Ovary (tissue), 3 donors: ENCODE measurements around the gene RRAS2.

Source experiments
- POLR2A ChIP-seq: fragments of 450-650 bp; IDR thresholded peaks from one replicate; pipeline ENCODE4 v1.6.1; 2017; ENCODE audit warnings: antibody characterized with exemption, mild to moderate bottlenecking, moderate library complexity
- TF ChIP-seq, protein P1 (sequence below), 3 donors: fragments of 450-650 bp in 2 of 3; fragments of 200-600 bp in 1 of 3; IDR thresholded peaks; one replicate each; pipeline versions ENCODE4 v1.5.1 to v1.8.0; 2016 to 2022; ENCODE audit warnings: antibody characterized with exemption in 3 of 3, mild to moderate bottlenecking in 1 of 3
- donor health status: DM: no; HTN: no; CAD: no.

DNA sequence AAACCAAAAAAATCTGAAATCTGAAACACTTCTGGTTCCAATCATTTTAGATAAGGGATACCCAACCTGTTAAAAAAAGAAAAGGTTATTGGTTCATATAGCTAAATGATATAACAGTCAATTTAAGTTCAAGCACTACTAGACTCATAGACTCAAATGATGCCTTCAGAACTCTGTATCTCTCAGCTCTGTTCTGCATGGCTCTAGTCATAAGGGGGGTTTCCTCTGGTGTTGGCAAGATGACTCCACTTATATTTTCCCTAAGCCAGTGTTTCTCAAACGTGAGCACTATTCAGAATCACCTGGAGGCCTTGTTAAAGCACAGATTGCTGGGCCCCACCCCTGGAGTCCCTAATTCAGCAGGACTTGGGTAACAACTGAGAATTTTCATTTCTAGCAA is 11.5 kb upstream of the RRAS2 start:
- TF ChIP-seq POLR2A, result no peak
- TF ChIP-seq, protein P1, sequence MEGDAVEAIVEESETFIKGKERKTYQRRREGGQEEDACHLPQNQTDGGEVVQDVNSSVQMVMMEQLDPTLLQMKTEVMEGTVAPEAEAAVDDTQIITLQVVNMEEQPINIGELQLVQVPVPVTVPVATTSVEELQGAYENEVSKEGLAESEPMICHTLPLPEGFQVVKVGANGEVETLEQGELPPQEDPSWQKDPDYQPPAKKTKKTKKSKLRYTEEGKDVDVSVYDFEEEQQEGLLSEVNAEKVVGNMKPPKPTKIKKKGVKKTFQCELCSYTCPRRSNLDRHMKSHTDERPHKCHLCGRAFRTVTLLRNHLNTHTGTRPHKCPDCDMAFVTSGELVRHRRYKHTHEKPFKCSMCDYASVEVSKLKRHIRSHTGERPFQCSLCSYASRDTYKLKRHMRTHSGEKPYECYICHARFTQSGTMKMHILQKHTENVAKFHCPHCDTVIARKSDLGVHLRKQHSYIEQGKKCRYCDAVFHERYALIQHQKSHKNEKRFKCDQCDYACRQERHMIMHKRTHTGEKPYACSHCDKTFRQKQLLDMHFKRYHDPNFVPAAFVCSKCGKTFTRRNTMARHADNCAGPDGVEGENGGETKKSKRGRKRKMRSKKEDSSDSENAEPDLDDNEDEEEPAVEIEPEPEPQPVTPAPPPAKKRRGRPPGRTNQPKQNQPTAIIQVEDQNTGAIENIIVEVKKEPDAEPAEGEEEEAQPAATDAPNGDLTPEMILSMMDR (IDR thresholded peaks at IDR 0.05), result no peak
